ENCODE data around the gene OR2Y1.
"Not testable (repeated sequence)": the region's sequence is repeated elsewhere in the genome, so short reads cannot be mapped to it uniquely, and the experiment has no call there.

OR2Y1 gene

DNA sequence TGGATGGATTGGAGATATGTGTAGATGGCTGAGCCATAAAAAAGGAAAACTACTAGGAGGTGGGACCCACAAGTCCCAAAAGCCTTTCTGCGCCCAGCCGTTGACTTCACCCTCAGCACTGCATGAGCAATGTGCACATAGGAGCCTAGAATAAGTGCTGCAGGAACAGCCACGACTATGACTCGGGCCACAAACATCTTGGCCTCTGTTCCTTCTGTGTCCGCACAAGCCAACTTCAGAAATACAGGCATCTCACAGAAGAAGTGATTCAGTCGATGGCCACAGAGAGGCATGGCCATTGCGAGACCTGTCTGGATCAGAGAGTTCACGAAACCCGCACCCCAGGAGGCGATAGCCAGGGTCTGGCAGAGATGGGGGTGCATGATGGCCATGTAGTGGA is 587 bp downstream of the OR2Y1 start:
- no peak for DNase-seq (ENCODE audit: low read depth in 2 of 2)

DNA sequence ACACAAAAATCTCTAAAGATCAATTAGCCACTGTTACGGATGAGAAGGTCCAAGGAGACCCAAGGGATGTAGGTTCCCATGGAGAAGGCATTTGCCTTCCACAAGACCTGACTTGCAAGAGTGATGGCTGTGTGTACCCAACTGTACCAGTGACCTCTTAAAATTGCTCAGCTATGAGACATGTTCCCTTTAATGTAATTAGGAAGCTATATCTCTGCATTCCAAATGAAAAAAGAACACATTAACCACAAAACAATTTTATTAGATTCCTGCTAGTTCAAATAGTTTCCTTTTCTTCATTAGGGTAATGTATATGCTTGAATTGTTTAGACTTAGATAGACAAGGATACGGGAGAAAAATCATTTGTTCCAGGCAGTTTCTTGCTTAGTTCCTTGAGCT is 3.3 kb downstream of the OR2Y1 start:
- no peak for DNase-seq (ENCODE audit: low read depth in 2 of 2)

DNA sequence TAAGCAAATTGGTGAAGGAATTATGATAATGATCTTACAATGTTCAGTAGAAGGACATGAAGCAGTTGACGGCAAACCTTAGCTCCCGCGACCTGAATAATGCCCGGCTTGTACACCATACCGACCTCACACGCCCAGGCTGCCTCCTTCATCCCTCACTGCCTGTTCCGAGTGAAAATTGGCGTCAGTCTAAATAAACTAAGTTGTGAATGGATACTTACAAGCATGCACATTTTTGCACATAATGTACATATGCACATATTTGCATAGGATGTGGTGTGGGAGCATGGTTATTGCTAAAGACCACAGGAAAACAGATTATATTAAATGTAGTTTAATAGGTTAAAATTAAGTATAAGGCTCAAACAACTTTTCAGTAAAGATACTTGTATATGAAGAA is 14.9 kb downstream of the OR2Y1 start:
- no peak for DNase-seq (ENCODE audit: low read depth in 2 of 2)

DNA sequence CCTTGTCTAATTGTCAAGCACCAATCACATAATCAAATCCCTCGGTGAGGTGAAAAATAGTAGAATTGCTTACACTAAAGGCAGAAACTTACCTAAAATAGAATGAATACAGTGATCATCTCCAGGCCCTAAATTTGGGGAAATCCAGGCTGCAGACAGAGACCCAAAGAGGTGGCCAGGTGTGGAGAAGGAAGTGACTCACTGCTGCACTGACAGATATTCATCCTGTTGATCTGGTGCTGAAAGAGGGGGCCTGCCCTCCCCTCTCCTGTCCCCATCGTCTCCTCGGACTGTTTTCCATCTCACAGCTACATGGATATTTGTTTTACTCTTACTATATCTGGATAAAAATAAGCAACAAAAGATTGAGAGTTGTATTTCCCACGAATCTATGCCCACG is 15.9 kb downstream of the OR2Y1 start:
- DNase-seq (ENCODE audit: low read depth in 2 of 2) = no peak

DNA sequence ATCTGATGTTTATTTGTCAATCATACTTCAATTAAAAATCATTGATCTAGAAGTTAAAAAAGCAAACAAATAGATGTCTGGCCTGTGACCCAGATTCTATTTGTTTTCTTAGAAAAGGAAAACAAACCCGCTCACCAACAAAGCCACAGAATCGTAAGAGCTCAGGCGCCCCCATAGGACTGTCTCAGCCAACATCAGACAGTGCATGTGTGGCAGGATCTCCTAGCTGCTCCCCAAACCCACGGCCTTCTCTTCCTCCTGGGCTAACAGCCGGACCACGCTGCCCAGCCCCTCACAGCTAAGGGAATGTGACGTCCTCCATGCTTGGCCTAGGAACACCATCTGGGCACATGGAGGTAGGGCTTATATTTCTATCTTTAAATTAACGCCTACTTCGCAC is 19.4 kb downstream of the OR2Y1 start:
- no peak for DNase-seq (ENCODE audit: low read depth in 2 of 2)

DNA sequence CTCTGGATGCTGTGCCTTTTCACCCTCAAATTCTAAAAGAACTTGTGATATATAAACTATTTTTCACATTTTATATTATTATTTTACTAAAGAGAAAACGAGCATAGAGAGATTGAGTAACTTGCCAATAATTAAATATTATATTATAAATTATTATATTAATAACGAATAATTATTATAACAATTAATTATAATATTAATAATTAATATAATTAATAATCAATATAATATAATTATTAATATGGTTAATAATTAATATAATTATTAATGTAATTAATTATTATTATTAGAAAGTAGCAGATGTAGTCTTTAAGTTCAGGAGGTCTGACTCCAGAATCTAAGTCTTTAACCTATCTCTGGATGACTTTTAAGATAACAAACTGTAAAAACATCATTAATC is 20.1 kb downstream of the OR2Y1 start:
- no peak for DNase-seq (ENCODE audit: low read depth in 2 of 2)

DNA sequence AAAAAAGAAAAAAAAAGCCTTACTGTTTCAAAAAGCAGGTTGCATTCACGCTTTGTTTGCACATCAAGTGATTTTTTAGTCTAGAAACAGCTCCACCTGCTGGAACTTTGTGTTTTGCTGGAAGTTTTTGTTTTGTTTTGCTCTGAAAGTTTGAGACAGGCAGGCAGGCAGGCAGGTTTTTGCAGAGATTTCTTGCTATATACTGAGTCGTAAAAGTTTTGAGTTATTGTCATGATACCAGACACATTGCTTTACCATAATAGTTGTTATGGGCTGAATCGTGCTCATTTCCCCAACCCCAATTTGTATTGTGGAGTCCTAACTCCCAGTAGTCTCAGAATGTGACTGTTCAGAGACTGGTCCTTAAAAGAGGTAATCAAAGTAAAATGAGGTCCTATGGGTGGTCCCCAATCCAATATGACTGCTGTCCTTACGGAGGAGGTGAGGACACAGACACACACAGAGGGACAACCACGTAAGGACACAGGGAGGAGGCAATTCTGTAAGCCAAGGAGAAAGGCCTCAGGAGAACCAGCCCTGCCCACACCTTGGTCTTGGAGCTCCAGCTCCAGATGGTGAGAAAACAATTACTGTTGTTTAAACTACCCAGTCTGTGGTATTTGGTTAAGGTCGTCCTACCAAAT is 20.9 kb downstream of the OR2Y1 start:
- peak in 1 of 2 experiments; percentile 2 for DNase-seq (ENCODE audit: low read depth in 2 of 2)

DNA sequence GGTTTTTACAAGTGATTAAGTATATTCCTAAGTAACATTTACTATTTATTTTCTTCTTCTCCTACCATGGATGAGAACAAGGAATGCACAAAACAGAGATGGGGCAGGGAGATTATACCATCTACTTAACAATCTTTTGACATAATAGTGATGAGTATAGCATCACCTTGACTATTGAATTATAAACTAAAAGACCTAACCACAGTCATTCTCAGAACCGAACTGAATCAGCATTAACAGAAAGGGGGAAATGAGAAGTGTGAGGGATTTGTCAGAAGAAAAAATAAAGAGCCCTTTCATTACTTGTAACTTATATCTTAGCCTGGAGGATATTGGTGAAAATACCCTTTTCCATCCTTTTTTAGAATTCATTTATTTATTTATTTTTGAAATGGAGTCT is 21.9 kb downstream of the OR2Y1 start:
- DNase-seq (ENCODE audit: low read depth in 2 of 2) = no peak

DNA sequence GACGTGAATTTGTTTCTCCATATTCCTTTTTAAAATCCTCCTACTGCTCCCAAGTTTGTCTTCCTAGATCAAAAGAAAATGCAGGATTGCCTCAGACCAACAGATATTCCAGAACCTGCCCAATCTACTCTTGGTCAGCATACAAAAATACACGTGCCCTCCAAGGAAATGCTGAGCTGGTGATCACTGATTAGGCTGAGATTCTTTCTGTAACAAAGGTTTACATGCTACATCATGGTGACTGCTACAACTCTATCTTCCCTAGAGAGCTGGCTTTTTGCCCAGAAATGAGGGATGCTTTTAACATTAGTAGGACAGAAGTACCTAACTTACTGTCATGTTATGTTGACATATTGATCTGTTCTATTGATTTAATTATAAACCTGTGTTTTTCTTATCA is 35.5 kb downstream of the OR2Y1 start:
- DNase-seq (ENCODE audit: low read depth in 2 of 2) = no peak

DNA sequence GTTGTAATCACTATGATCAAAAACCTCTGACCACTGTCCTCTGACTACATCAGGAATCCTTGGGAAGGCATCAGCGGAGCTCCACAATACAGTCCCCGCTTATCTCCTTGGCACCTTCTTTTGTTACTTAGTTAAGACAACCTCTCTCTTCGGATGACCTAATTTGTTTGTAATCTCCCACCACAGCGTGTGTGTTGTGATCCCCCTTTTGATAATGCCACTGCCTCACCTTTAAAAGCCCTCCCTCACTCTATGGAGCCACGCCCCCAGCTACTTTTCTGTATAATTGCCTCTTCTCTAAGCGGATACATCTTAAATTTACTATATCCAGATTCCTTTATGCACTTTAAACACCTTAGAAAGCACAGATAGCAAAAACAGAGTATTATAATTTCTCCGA is 35.9 kb downstream of the OR2Y1 start:
- no peak for DNase-seq (ENCODE audit: low read depth in 2 of 2)

DNA sequence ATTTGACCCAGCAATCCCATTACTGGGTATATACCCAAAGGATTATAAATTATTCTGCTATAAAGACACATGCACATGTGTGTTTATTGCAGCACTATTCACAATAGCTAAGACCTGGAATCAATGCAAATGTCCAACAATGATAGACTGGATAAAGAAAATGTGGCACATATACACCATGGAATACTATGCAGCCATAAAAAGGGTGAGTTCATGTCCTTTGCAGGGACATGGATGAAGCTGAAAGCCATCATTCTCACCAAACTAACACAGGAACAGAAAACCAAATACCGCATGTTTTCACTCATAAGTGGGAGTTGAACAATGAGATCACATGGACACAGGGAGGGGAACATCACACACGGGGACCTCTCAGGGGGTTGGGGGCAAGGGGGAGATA is 36.5 kb downstream of the OR2Y1 start:
- not testable (repeated sequence) for DNase-seq (ENCODE audit: low read depth in 2 of 2)

DNA sequence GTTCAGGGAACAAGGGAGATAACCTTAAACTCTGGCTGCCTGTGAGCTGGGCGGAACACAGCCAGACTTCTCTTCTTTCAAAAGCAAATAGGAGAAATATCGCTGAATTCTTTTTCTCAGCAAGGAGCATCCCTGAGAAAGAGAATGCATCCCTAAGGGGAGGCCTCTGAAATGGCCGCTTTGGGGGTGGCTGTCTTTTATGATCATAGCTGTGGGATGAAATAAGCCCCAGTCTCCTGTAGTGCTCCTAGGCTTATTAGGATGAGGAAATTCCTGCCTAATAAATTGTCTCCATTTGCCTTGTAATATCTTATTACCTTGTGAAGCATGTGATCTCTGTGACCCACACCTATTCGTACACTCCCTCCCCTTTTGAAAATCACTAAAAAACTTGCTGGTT is 39.4 kb downstream of the OR2Y1 start:
- not testable (repeated sequence) for DNase-seq (ENCODE audit: low read depth in 2 of 2)

DNA sequence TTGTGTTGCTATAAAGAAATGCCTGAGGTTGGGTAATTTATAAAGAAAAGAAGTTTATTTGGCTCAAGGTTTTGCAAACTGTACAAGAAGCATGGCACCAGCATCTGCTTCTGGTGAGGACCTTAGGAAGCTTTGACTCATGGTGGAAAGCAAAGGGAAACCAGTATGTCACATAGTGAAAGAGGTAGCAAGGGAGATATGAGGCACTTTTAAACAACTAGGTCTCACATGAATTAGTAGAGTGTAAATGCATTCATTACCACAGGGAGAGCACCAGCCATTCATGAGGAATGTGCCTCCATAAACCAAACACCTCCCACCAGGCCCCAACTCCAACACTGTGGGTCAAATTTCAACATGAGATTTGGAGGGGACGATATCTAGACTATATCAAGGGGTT is 40.8 kb downstream of the OR2Y1 start:
- no peak for DNase-seq (ENCODE audit: low read depth in 2 of 2)

DNA sequence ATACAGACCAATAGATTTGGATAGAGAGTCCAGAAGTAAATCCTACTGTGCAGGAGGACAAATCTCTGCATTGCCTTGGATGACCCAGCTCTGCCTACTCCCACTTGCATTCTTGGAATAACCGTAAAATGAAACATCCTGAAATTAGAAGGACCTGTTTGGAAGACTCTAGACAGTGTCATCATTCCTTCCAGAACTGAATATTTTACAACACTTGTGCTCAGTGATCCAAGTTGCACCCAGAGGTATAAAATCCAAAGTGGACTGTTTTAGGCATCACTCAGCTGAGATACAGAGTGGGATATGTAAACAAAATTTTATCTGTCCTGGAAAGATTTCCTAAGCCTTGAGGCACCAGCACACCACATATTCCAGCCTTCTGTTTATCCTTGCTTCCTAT is 43.7 kb downstream of the OR2Y1 start:
- DNase-seq (ENCODE audit: low read depth in 2 of 2) = no peak

DNA sequence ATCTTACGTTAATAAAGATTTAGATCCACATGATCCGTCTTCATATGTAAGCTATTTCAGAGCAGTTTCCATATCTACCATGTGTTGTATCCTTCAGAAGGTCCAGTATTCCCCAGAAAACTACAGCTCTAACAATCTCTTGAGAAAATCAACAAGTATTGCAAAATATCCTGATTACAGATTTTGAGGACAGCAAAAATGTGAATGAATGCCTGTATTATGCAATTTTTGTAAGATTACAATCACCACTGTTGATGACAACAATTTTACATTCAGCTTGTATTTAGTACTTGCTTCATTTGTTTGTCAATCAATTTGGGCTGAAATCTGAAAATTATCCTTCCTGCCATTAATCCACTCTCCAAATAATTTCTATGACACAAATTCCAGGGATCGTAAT is 47.4 kb downstream of the OR2Y1 start:
- DNase-seq (ENCODE audit: low read depth in 2 of 2) = no peak

DNA sequence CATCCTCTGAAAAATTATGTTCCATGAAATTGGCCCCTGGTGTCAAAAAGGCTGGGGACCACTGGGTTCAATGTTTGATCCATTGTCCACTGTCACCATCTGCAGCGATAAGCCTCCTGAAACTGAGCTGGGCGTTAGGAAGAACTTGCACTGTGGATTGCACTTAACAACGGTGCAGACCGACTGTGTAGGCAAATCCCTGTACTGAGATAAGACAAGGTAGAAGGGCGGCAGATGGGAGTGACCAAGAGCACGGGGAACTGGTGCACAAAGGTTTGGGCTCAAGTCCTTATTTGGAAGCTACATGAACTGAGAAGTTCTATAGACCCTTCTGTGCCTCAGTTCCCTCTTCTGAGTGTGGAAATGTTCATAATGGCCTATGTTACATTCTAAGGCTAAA is 48.8 kb downstream of the OR2Y1 start:
- DNase-seq (ENCODE audit: low read depth in 2 of 2) = no peak

DNA sequence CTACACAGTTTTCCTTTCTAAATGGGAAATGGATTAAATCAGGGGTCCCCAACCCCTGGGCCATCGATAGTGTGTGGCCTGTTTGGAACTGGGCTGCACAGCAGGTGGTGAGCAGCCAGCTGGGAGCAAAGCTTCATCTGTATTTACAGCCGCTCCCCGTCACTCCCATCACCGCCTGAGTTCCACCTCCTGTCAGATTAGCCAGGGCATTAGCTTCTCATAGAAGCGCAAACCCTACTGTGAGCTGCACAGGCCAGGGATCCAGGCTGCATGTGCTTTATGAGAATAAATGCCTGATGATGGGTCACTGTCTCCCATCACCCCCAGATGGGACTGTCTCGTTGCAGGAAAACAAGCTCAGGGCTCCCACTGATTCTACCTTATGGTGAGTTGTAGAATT is 49.3 kb downstream of the OR2Y1 start:
- DNase-seq (ENCODE audit: low read depth in 2 of 2) = no peak

DNA sequence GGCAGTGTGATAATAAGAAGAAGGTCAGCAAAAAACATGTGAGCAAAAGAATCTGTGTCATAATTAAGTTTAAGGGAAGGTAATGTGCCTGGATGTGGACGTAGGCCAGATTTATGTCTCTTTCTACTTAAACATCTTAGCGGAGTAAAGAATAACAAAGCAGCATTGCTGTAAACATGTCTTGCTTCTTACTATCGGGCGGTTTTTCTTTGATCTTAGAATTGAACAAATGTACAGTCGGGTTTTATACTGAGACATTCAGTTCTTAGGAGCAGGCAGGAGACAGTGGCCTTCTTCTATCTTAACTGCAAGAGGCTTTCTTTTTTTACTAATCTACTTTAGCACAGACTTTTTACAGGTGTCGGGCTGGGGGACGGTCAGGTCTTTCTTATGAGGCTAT is 50.1 kb downstream of the OR2Y1 start:
- DNase-seq (ENCODE audit: low read depth in 2 of 2) = no peak

All from fibroblast of skin of left biceps (primary cell).